A549 (cell line): ENCODE measurements around the gene CLEC4C.

Experiments used
- KDM1A ChIP-seq: fragments of 200-600 bp; sonication (generic); IDR thresholded peaks from 2 replicates; pipeline ENCODE4 v1.6.1; 2016; ENCODE audit warnings: low read depth, mild to moderate bottlenecking
- TF ChIP-seq, protein P1 (sequence below): fragments of >200 bp; sonication (Bioruptor Twin); formaldehyde crosslinking; IDR thresholded peaks from 3 replicates; pipeline ENCODE4 v1.5.1; 2016

DNA sequence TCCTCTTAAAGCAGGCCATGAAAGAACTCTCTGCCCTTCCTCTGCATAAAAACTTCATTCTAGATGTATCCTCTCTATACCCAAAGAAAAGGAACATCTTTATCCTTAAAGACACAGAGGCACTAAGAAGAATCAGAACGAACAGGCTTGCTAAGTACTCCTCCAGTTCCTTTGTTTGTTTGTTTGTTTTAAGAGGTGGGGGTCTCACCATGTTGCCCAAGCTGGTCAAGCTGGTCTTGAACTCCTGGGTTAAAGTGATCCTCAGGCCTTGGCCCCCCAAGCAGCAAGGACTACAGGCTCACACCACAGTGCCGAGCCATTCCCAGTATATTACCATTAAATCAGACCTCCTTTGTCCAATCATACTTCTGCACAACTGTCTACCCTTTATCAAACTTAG lies 65.6 kb downstream of the CLEC4C start:
- TF ChIP-seq, protein P1, sequence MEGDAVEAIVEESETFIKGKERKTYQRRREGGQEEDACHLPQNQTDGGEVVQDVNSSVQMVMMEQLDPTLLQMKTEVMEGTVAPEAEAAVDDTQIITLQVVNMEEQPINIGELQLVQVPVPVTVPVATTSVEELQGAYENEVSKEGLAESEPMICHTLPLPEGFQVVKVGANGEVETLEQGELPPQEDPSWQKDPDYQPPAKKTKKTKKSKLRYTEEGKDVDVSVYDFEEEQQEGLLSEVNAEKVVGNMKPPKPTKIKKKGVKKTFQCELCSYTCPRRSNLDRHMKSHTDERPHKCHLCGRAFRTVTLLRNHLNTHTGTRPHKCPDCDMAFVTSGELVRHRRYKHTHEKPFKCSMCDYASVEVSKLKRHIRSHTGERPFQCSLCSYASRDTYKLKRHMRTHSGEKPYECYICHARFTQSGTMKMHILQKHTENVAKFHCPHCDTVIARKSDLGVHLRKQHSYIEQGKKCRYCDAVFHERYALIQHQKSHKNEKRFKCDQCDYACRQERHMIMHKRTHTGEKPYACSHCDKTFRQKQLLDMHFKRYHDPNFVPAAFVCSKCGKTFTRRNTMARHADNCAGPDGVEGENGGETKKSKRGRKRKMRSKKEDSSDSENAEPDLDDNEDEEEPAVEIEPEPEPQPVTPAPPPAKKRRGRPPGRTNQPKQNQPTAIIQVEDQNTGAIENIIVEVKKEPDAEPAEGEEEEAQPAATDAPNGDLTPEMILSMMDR: no peak
- TF ChIP-seq KDM1A: no peak
